Astrocyte of the cerebellum (primary cell): ENCODE results near the gene VASP.
A peak's percentile ranks its signal among the peaks of the same experiment; 100 is the strongest.

Source experiments
- DNase-seq: peaks from one replicate; pipeline ENCODE4 v3.0.0-alpha.2; 2011; ENCODE audit warnings: low read depth
- H3K4me3 ChIP-seq: 2 replicates; pipeline ENCODE4 v1.5.1; 2011; ENCODE audit warnings: mild to moderate bottlenecking, low read depth, low read length, moderate library complexity
- in situ Hi-C: cut with HindIII; loops from 2 replicates; pipeline ENCODE4 v1.10.0; 2017; ENCODE audit warnings: low sequenced_read_pairs
- TF ChIP-seq, protein P1 (sequence below): IDR thresholded peaks from 2 replicates; pipeline ENCODE4 v1.5.1; 2012; ENCODE audit warnings: low read length, low read depth, moderate library complexity, mild to moderate bottlenecking; ENCODE audit errors: missing control alignments

VASP gene

DNA sequence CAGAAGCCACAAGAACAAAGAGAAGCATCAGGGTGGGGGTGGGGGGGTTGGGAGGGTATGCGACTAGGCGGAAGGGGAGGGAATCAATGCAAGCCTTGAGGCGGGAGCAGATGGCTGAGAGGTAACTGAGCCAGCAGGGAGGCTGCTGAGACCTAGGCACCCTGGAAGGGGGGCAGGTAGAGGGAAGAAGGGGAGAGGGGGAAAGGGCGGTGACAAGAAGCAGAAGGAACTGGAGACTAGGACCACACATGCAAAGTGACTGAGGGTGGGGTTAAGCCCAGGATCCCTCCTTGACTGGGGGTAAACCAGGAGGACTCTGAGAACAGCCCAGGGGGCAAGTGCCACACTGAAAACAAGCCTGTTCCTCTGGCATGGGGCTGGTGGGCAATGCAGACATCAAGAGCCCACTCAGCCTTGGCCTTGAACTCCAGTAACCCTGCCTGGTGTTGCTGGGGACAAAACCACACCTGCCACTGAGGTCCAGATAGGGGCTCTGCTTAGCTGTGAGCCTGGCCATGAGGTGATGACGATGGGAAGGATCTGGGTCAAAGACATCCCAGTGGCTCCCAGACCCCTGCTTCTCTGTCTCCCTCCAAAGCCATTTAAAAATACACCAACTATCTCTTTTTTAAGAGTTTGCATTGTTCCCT is 57.0 kb downstream of the VASP start:
- H3K4me3 ChIP-seq = no peak overlapping the region
- DNase-seq = no peak
- in situ Hi-C loops = no loop called here
- TF ChIP-seq, protein P1, sequence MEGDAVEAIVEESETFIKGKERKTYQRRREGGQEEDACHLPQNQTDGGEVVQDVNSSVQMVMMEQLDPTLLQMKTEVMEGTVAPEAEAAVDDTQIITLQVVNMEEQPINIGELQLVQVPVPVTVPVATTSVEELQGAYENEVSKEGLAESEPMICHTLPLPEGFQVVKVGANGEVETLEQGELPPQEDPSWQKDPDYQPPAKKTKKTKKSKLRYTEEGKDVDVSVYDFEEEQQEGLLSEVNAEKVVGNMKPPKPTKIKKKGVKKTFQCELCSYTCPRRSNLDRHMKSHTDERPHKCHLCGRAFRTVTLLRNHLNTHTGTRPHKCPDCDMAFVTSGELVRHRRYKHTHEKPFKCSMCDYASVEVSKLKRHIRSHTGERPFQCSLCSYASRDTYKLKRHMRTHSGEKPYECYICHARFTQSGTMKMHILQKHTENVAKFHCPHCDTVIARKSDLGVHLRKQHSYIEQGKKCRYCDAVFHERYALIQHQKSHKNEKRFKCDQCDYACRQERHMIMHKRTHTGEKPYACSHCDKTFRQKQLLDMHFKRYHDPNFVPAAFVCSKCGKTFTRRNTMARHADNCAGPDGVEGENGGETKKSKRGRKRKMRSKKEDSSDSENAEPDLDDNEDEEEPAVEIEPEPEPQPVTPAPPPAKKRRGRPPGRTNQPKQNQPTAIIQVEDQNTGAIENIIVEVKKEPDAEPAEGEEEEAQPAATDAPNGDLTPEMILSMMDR = no peak

- no peak overlapping the region for H3K4me3 ChIP-seq
- in situ Hi-C loops = no loop called here
- DNase-seq = no peak
- TF ChIP-seq, protein P1 = no peak
These were observed 60.3 kb downstream of the VASP start for GRCh38 chr19:45567609-45568008.

- in situ Hi-C loops = no loop called here
- H3K4me3 ChIP-seq = no peak overlapping the region
- DNase-seq = peak; percentile 39
- TF ChIP-seq, protein P1 = no peak
These were observed 61.5 kb downstream of the VASP start for GRCh38 chr19:45568732-45569131.

DNA sequence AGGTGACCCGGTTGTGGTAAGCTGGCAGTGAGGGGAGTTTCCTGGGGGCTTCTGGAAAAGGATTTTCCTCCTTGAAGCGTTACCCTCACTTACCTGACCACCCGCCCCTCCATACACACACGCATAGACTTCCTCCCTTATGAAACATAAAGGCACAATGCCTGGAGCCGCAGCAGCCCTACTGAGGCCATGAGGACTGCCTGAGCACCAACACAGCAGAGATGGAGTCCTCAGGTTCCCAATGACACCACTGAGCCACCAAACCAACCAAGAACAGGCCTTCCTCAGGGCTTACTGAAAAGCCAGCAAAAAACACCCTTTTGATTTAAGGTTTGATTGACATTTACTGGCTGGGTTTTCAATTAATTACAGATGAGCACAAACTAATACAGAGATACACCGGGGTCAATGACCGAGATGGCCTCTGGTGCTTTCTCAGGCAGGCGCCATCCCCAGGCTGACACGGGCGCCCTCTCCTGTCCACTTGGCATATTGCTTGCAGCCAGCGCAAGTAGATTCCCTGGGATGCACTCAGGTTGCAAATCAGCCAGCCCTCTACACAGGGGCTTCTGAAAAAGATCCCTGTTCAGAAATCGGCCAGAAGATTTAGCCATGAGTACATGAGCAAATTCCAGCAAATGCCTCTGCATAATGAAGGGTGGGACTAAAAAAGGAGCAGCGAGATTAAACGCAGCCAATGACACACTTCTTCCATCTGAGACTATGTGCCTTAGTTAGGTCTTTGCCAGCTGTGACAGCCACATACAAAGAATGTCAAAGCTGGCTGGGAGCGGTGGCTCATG is 62.5 kb downstream of the VASP start:
- in situ Hi-C loops = no loop called here
- no peak for DNase-seq
- H3K4me3 ChIP-seq = no peak overlapping the region
- TF ChIP-seq, protein P1 = peak; percentile 83

- no peak for DNase-seq
- H3K4me3 ChIP-seq = no peak overlapping the region
- in situ Hi-C loops = no loop called here
- TF ChIP-seq, protein P1 = no peak
These were observed 64.4 kb downstream of the VASP start for GRCh38 chr19:45571457-45572220.

- TF ChIP-seq, protein P1 = no peak
- DNase-seq = no peak
- no peak overlapping the region for H3K4me3 ChIP-seq
- in situ Hi-C loops = no loop called here
These were observed 67.2 kb downstream of the VASP start for GRCh38 chr19:45574526-45574925.
